ENCODE data around the gene EFR3B.

GRCh38 chr2:25049422-25049821 is 7.5 kb downstream of the EFR3B start:
- TF ChIP-seq EZH2phosphoT487 (IDR thresholded peaks at IDR 0.05; ENCODE audit: borderline replicate concordance, low read depth, low read length), result no peak
- TF ChIP-seq, protein P1, sequence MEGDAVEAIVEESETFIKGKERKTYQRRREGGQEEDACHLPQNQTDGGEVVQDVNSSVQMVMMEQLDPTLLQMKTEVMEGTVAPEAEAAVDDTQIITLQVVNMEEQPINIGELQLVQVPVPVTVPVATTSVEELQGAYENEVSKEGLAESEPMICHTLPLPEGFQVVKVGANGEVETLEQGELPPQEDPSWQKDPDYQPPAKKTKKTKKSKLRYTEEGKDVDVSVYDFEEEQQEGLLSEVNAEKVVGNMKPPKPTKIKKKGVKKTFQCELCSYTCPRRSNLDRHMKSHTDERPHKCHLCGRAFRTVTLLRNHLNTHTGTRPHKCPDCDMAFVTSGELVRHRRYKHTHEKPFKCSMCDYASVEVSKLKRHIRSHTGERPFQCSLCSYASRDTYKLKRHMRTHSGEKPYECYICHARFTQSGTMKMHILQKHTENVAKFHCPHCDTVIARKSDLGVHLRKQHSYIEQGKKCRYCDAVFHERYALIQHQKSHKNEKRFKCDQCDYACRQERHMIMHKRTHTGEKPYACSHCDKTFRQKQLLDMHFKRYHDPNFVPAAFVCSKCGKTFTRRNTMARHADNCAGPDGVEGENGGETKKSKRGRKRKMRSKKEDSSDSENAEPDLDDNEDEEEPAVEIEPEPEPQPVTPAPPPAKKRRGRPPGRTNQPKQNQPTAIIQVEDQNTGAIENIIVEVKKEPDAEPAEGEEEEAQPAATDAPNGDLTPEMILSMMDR (conservative IDR thresholded peaks at IDR 0.05; ENCODE audit: low read length), result no peak

Measured in OCI-LY7 (cell line).